Measurements from ENCODE around the gene WRAP73. TPM values are rescaled to one million over a fixed set of nuclear protein-coding genes. Genes with fewer than 3 reads are reported as not detected.

WRAP73 gene
- 19.4 and 20.7 TPM in 2 replicates for total RNA-seq

DNA sequence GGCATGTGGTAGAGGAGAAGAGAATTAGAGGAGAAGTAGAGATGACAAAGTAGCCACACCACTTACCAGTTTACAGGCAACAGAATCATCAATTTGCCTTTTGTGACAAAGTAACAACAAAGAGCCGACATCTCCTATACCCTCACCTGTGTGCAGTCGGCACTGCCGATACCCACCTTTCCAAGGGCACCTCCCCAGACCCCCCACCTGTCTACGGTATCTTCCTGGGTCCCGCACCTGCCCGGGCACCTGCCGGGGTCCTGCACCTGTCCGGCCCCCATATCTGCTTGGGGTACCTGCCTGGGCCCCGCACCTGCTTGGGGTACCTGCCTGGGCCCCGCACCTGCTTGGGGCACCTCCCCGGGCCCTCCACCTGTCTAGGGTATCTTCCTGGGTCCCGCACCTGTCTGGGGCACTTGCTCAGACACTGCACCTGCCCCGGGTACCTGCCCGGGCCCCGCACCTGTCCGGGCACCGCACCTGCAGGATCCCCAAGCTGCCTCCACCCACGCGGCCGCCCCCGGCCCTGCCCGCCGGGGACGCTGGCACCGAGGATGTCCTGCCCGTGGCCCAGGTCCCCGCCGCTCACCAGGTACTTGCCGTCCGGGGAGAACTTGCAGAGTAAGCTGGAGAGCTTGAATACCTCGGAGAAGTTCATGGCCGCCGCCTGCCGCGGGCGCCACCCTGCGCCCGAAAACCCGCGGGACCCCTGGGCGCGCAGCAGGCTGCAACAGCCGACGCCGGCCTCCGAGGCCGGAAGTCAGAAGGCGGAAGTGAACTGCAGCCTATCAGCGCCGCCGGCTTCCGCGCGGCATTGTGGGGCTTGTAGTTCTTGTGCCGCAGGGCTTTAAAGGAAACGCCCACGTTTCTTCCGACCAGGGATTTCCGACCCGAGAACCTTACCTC, at the start of gene WRAP73:
Gene WRAP73 (minus strand): TSS at position 762 of the 906 bp plus-strand sequence. CDS start 104 bp downstream, at position 658.

GRCh38 chr1:3651930-3652547, 2.1 kb upstream of the WRAP73 start, which contains the start of gene TP73:
Gene TP73 (plus strand): TSS chr1:3652516. CDS start chr1:3682366, 29,850 bp downstream.

DNA sequence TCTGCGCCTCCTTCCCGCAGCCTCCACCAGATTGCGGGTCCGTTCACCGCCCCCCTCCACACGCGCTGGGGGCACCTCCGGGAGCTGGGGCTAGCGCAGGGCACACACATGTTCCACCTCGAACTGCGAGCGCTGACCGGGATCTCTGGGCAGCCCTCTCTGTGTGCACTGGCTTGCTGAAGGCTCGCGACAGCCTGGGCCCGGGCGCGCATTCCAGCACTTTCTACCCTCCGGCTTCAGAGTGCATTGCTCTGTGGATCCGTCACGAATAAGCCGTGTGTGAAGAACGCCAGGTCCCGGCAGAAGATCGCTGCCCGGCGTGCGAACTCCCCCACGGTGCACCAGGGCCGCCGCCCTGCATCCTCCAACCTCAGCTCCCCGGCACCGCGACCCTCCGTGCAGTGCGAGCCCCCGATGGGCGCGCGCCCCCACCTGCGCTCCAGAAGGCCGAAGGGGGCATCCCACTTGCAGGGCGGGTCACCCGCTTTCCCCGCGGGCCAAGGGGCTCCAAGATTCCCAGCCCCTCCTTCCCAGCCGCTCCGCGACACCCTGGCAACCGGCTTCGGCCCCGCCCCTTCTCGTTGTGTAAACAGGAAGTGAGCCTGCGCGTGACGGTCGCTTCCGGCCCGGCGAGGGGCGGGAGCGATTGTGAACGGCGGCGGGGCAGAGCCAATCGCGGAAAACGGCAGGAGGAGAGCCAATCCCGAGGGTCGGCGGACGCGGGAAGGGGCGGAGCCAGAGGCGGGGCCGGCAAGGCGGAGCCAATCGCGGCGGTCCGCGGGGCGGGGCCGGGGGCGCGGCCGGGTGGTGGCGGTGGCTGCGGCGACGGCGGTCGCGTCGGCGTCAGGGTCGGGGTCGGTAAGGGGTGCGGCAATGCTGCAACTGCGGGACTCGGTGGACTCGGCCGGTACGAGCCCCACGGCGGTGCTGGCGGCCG, 25.4 kb downstream of the WRAP73 start, which contains the start of gene TPRG1L:
Gene TPRG1L (plus strand): TSS at position 816 of the 937 bp plus-strand sequence. CDS start 58 bp downstream, at position 874.

GRCh38 chr1:3611170-3612019, 38.5 kb downstream of the WRAP73 start, which contains the start of gene MEGF6:
Gene MEGF6 (minus strand): TSS chr1:3611508. CDS start chr1:3611268, 240 bp downstream.

Other genes starting within 250 kb of the WRAP73 start
- 24.3 and 24.5 TPM in 2 replicates for gene ARHGEF16, start 195.4 kb downstream of the WRAP73 start, total RNA-seq
- 0.99 and 1.6 TPM in 2 replicates for gene MEGF6, start 38.6 kb downstream of the WRAP73 start, total RNA-seq
- 11.4 and 18.3 TPM in 2 replicates for gene TPRG1L, start 25.1 kb downstream of the WRAP73 start, total RNA-seq
- gene TP73, start 2.4 kb upstream of the WRAP73 start, total RNA-seq = 6.1 and 9.5 TPM in 2 replicates
- not detected in 2 replicates for gene CCDC27, start 102.3 kb upstream of the WRAP73 start, total RNA-seq
- 0.79 and 3.6 TPM in 2 replicates for gene SMIM1, start 122.6 kb upstream of the WRAP73 start, total RNA-seq
- gene LRRC47, start 146.4 kb upstream of the WRAP73 start, total RNA-seq = 40.5 and 50.2 TPM in 2 replicates
- gene CEP104, start 207.1 kb upstream of the WRAP73 start, total RNA-seq = 14.5 and 17.6 TPM in 2 replicates
- 6.5 and 6.9 TPM in 2 replicates for gene DFFB, start 207.4 kb upstream of the WRAP73 start, total RNA-seq